SU-DHL-6 (cell line): ENCODE measurements around the gene ELL2.

ENCODE experiments used
- H2AFZ ChIP-seq: fragments of 200-600 bp; sonication (generic); 2 replicates; pipeline ENCODE4 v1.6.1; 2014; ENCODE audit warnings: low read depth, mild to moderate bottlenecking, moderate library complexity, mixed read lengths, antibody characterized with exemption, low read length; ENCODE audit not compliant: severe bottlenecking
- H3F3A ChIP-seq: fragments of 200-600 bp; shearing (Covaris generic); 2 replicates; pipeline ENCODE4 v1.6.0; 2016; ENCODE audit warnings: antibody characterized with exemption, mild to moderate bottlenecking; ENCODE audit not compliant: insufficient read depth
- H3K27ac ChIP-seq: fragments of 200-600 bp; sonication (generic); 2 replicates; pipeline ENCODE4 v1.5.1; 2016; ENCODE audit warnings: low read depth, mild to moderate bottlenecking, low read length, moderate library complexity, mixed read lengths
- H3K27me3 ChIP-seq: fragments of 200-600 bp; sonication (generic), shearing (Covaris generic); 2 replicates; pipeline ENCODE4 v1.6.0; 2014; ENCODE audit warnings: mild to moderate bottlenecking, low read length
- H3K36me3 ChIP-seq: fragments of 200-600 bp; sonication (generic); 2 replicates; pipeline ENCODE4 v1.6.1; 2014; ENCODE audit warnings: mild to moderate bottlenecking, low read length, mixed read lengths
- H3K4me2 ChIP-seq: fragments of 300-600, 200-600 bp; shearing (Covaris generic), sonication (generic); 2 replicates; pipeline ENCODE4 v1.6.0; 2014; ENCODE audit warnings: low read length, low read depth, mild to moderate bottlenecking; ENCODE audit not compliant: poor library complexity, severe bottlenecking
- H3K4me3 ChIP-seq: fragments of 200-600 bp; sonication (generic); 2 replicates; pipeline ENCODE4 v1.5.1; 2014; ENCODE audit warnings: antibody characterized with exemption, low read length, mild to moderate bottlenecking, mixed read lengths; ENCODE audit not compliant: insufficient read depth, poor library complexity, severe bottlenecking
- H3K79me2 ChIP-seq: fragments of 200-600 bp; sonication (generic); 2 replicates; pipeline ENCODE4 v1.6.1; 2014; ENCODE audit warnings: mild to moderate bottlenecking, low read length, moderate library complexity; ENCODE audit not compliant: insufficient read depth
- H3K9ac ChIP-seq: fragments of 200-600 bp; sonication (generic); 2 replicates; pipeline ENCODE4 v1.7.0; 2014; ENCODE audit warnings: mild to moderate bottlenecking, low read length
- H3K9me2 ChIP-seq: fragments of 200-600 bp; sonication (generic); replicated peaks from 2 replicates; pipeline ENCODE4 v1.6.1; 2014; ENCODE audit warnings: low read length; ENCODE audit not compliant: insufficient read depth
- H3K9me3 ChIP-seq: fragments of 200-600 bp; sonication (generic); 2 replicates; pipeline ENCODE4 v1.6.1; 2014; ENCODE audit warnings: low read length, mixed read lengths; ENCODE audit not compliant: insufficient read depth
- H4K20me1 ChIP-seq: fragments of 200-600 bp; sonication (generic); 2 replicates; pipeline ENCODE4 v1.6.1; 2014; ENCODE audit warnings: low read depth, mild to moderate bottlenecking, antibody characterized with exemption, low read length, moderate library complexity, mixed read lengths
- EZH2phosphoT487 ChIP-seq: fragments of 200-600 bp; sonication (generic), shearing (Covaris generic); conservative IDR thresholded peaks from 2 replicates; pipeline ENCODE4 v1.6.1; 2018; ENCODE audit warnings: mild to moderate bottlenecking, antibody characterized with exemption, low read length, moderate library complexity, mixed read lengths
- TF ChIP-seq, protein P1 (sequence below): fragments of 200-600 bp; sonication (generic); IDR thresholded peaks from one replicate; pipeline ENCODE4 v1.5.1; 2017; ENCODE audit warnings: antibody characterized with exemption, mild to moderate bottlenecking, low read length, moderate library complexity; ENCODE audit not compliant: insufficient read depth, poor library complexity, severe bottlenecking

The ELL2 gene

DNA sequence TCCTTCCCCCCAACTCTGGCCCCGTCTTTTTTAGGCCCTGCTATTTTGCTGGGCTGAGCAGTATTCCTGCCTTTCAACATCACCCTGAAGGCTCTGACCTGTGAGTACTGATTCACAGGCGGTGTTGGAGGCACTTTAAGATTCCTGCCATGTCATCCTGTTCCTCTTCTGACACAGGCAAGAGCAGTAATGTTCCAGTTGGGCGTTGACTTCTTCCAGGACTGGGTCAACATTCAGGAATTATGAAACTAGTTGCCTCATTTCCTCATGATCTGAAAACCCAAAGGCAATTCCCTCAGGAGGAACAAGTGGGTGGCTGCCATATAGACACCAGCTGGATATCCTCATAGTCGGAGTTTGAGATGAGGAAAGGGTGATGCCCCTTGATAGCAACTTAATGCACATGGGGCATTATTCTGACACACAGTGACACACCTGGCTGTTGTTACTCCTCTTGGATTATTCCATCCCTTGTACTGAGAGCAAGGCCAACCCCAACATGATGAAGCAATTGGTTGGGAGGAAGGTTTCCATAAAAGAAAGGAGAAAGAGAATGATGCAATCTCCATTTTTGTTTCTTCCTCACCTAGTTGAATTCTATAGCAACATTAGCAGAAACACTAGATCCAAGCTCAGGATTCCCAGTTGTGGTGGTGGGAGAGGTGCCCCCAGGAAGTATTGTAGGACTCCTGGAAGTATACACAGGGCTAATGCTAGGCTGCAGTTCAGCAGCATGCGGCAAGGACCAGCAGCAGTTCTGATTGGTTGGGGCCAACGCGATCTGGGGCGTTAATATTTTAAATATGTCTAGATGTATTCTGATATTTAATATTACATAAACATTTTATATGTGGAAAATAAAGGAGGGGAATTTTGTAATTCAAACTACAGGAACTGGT lies 119.5 kb downstream of the ELL2 start:
- H3K27ac ChIP-seq = no peak overlapping the region
- H3K4me2 ChIP-seq = no peak overlapping the region
- no peaks in the 10 kb centered on the region for H4K20me1 ChIP-seq
- no peak overlapping the region for H2AFZ ChIP-seq
- no peaks in the 10 kb centered on the region for H3F3A ChIP-seq
- no peaks in the 10 kb centered on the region for H3K79me2 ChIP-seq
- no peak overlapping the region for H3K9ac ChIP-seq
- no peaks in the 10 kb centered on the region for H3K36me3 ChIP-seq
- no peak overlapping the region for H3K4me3 ChIP-seq
- TF ChIP-seq, protein P1, sequence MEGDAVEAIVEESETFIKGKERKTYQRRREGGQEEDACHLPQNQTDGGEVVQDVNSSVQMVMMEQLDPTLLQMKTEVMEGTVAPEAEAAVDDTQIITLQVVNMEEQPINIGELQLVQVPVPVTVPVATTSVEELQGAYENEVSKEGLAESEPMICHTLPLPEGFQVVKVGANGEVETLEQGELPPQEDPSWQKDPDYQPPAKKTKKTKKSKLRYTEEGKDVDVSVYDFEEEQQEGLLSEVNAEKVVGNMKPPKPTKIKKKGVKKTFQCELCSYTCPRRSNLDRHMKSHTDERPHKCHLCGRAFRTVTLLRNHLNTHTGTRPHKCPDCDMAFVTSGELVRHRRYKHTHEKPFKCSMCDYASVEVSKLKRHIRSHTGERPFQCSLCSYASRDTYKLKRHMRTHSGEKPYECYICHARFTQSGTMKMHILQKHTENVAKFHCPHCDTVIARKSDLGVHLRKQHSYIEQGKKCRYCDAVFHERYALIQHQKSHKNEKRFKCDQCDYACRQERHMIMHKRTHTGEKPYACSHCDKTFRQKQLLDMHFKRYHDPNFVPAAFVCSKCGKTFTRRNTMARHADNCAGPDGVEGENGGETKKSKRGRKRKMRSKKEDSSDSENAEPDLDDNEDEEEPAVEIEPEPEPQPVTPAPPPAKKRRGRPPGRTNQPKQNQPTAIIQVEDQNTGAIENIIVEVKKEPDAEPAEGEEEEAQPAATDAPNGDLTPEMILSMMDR = no peak
- TF ChIP-seq EZH2phosphoT487 = no peak
- no peaks in the 10 kb centered on the region for H3K9me3 ChIP-seq
- no peaks in the 10 kb centered on the region for H3K9me2 ChIP-seq
- no peaks in the 10 kb centered on the region for H3K27me3 ChIP-seq

DNA sequence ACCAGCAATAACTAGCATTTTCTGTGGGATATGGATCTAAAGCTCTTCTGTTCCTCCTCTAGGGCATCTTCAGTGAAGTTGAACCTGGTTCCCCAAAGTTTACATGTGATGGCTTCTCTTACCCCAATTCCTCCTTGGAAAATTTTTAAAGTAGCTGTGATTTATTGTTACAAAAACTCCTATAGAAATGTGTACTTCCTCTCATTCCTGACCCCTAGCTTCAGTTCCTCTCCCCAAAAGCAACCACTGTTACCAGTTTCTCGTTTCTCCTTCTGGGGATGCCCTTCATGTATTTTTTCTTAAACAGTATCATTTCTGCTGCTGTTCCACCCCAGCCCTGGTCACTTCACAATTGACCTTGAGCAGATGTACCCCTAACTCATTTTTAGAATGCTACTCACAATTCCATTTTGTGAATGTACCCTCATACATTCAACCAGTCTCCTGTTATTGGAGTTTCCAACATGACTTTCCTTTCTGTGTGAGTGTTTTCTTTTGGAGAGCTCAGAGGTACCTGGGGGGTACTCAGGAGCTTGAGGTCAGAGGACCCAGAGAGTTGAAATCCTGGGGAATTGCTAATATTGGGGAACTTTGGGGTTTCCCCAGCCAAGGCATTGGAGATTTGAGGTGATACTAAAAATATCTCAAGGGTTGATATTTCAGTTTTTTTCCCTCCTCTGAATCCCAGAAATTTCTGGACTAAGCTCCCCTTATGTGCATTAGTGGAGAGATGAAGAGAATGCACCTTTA lies 120.5 kb downstream of the ELL2 start:
- H3K9me3 ChIP-seq = no peaks in the 10 kb centered on the region
- H3K9ac ChIP-seq = no peak overlapping the region
- H3K79me2 ChIP-seq = no peaks in the 10 kb centered on the region
- no peaks in the 10 kb centered on the region for H3K36me3 ChIP-seq
- H3K4me2 ChIP-seq = no peak overlapping the region
- 0 out of 2 replicates have a peak, but pooled peaks cover 1% of the 10 kb centered on the region for H3F3A ChIP-seq
- no peak overlapping the region for H3K4me3 ChIP-seq
- no peaks in the 10 kb centered on the region for H3K9me2 ChIP-seq
- no peak for TF ChIP-seq EZH2phosphoT487
- TF ChIP-seq, protein P1 = no peak
- no peaks in the 10 kb centered on the region for H3K27me3 ChIP-seq
- no peaks in the 10 kb centered on the region for H4K20me1 ChIP-seq
- no peak overlapping the region for H2AFZ ChIP-seq
- no peak overlapping the region for H3K27ac ChIP-seq

DNA sequence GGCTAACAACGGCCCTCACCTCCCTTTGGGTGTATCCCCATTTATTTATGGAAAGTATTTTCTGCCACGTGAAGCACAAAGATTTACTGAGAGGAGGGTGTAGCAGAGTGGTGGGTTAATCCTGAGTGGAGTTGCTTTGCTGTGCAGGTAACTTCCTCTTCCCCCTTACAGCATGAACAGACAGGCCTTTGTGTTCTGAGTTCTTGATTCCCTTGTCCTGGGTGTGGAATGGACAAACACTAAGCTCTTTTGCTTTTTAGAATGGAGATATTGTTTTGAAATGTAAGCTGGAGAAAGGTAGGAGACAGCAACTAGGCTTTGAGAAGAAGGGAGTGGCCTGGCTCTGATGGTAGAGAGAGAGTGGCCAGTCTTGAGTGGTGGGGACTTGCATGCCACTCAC lies 122.0 kb downstream of the ELL2 start:
- Histone ChIP-seq H3K36me3 (no peaks in the 10 kb centered on the region), H3K9ac (no peak overlapping the region), H3K9me2 (no peaks in the 10 kb centered on the region), H4K20me1 (no peaks in the 10 kb centered on the region), H3K4me2 (no peak overlapping the region), H3K27me3 (no peaks in the 10 kb centered on the region), H3K27ac (no peak overlapping the region), H2AFZ (no peak overlapping the region), H3K79me2 (no peaks in the 10 kb centered on the region), H3F3A (peaks cover 7% of the 10 kb centered on the region), H3K9me3 (no peaks in the 10 kb centered on the region), H3K4me3 (no peak overlapping the region)
- TF ChIP-seq, protein P1 = no peak
- TF ChIP-seq EZH2phosphoT487 = no peak
